ENCODE data around the gene CCZ1B.
"Not testable (repeated sequence)": the region's sequence is repeated elsewhere in the genome, so short reads cannot be mapped to it uniquely, and the experiment has no call there.

DNA sequence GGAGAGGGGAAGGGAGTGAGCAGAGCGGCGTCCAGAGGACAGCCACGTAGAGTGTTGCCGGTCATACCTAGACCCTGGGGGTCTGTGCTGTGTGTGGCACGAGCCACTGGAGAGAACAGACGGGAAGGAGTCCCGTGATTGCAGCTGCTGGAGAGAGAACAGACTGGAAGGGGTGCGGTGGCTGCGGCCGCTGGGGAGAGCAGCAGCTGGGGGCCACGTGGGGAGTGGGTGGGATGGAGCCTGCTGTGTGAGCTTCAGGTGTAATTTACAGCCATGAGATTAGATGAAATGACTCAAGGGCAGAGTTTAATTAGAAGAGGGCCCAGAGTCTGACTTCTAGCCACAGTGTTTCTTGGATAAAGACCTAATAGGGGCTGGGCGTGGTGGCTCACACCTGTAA is 76.7 kb downstream of the CCZ1B start:
- TF ChIP-seq EZH2 (IDR thresholded peaks at IDR 0.05; ENCODE audit: borderline replicate concordance, insufficient read depth, low read depth, low read length, poor library complexity, severe bottlenecking): not testable (repeated sequence)
- TF ChIP-seq, protein P1, sequence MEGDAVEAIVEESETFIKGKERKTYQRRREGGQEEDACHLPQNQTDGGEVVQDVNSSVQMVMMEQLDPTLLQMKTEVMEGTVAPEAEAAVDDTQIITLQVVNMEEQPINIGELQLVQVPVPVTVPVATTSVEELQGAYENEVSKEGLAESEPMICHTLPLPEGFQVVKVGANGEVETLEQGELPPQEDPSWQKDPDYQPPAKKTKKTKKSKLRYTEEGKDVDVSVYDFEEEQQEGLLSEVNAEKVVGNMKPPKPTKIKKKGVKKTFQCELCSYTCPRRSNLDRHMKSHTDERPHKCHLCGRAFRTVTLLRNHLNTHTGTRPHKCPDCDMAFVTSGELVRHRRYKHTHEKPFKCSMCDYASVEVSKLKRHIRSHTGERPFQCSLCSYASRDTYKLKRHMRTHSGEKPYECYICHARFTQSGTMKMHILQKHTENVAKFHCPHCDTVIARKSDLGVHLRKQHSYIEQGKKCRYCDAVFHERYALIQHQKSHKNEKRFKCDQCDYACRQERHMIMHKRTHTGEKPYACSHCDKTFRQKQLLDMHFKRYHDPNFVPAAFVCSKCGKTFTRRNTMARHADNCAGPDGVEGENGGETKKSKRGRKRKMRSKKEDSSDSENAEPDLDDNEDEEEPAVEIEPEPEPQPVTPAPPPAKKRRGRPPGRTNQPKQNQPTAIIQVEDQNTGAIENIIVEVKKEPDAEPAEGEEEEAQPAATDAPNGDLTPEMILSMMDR (IDR thresholded peaks at IDR 0.05): not testable (repeated sequence)

All from B cell (primary cell).